Left forelimb (tissue), 1 donor: ENCODE results near the gene SYT15.
"Not testable (repeated sequence)": the region's sequence is repeated elsewhere in the genome, so short reads cannot be mapped to it uniquely, and the experiment has no call there.

Experiments used
- DNase-seq: peaks from one replicate; pipeline ENCODE4 v3.0.0-alpha.2; 2018; ENCODE audit warnings: low spot score

SYT15 gene

DNA sequence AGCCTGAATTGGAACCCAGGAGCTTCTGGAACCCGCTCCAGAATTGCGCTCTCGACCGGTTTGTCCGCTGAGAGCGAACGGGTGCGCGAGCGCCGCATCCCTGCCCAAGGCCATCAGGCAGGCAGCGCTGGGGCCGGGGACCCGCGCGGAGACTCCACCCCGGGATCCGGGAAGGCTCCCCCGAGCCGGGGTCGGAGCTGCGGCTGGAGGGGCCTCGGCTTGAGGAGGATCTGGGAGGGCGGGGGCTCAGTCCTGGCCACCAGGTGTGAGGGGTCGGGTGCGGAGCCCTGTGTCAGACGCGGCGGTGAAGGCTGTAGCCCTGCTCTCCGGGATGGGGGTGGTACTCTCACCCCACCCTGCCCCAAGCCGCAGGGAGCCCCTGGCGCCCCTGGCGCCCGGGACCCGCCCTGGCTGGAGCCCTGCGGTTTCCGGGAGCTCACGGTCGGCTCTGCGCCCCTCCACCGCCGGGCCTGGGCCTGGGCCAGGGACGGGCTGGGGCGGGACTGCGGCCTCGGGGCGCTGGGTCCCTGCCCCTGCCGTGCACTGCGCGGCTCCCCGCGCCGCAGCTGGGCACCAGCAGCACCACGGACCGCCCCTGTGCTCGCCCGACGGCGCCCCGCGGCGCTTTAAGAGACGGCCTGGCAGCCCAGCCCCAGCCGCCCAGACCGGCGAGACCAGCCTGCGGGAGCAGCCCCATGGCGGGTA, at the start of gene SYT15:
TSS of gene SYT15 (plus strand) at position 655 of the 705 bp plus-strand sequence. CDS start at position 696, 41 bp downstream.
- not testable (repeated sequence) for DNase-seq

DNA sequence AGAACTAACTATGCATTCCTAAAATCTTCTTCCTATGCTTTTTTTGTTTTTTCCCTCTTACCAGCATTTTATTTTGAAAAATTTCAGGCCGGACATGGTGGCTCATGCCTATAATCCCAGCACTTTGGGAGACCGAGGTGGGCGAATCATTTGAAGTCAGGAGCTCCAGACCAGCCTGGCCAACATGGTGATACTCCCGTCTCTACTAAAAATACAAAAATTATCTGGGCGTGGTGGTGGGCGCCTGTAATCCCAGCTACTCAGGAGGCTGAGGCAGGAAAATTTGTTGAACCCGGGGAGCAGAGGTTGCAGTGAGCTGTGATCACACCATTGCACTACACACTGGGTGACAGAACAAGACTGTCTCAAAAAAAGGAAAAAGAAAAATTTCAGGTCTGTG, 49.2 kb upstream of the SYT15 start:
- not testable (repeated sequence) for DNase-seq

- DNase-seq = no peak
These were observed 48.4 kb upstream of the SYT15 start for GRCh38 chr10:46530249-46531186.

DNA sequence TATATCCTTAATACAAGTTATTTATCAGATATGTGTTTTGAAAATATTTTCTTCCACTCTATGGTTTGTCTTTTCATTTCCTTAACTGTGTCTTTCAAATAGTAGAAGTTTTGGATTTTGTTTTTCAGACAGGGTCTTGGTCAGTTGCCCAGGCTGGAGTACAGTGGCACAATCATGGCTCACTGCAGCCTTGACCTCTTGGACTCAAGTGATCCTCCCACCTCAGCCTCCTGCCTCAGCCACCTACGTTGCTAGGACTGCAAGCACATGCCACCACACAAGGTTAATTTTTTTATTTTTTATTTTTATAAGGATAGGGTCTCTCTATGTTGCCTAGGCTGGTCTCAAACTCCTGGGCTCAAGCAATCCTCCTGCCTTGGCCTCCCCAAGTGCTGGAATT, 46.7 kb upstream of the SYT15 start:
- DNase-seq = not testable (repeated sequence)

DNA sequence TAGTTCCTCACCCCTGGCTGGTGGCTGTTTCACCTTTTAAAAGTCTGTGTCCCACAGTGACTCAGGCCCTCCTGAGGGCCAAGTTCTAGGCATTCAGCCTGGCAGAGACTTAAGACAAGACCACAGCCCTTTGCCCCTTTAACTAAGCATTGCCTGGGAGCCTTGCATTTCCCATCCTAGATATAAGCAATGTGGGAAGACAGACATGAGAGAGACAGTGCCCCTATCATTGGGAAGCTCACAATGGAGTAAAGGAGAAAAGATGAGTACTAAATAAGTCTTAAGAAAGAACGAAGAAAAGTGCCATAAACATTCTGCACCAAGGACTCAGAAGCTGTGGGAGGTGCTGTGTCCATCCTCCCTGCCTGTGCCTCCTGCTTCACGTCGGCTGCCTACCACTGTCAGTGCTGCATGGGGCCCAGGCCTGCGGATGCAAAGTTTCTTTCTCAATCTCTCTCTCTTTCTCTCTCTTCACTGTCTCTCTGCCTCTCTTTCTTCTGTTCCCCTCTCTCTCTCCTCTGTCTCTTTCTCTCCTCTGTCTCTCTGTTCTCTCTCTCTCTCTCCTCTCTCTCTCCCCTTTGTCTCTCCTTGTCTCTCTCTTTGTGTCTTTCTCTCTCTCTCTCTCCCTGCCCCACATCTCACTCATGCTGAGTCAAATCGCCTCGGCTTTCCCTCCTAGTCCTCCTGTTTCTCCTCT, 44.0 kb upstream of the SYT15 start:
- no peak for DNase-seq

- no peak for DNase-seq
These were observed 42.8 kb upstream of the SYT15 start for GRCh38 chr10:46536171-46536570.

DNA sequence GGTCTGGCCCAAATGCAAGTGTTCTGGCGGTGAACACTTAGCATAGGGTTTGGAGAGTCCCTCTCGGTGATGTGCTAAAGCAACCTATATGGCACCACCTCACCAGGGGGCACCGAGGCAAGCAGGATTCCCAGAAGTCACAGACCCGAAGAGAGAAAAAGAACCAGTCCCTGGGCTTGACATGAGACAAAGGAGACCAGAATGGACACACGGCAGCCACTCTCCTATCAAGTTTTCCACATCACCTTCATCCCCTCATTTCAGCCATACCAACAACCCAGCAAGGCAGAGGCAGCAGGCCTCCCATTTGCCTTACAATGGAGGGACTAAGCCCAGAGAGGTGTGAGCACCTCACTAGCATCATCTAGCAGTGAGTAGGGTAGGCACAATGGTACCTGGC, 42.1 kb upstream of the SYT15 start:
- DNase-seq = no peak

GRCh38 chr10:46537309-46537708, 41.6 kb upstream of the SYT15 start:
- DNase-seq = no peak

GRCh38 chr10:46538155-46538554, 40.8 kb upstream of the SYT15 start:
- DNase-seq = no peak

- DNase-seq = no peak
These were observed 40.1 kb upstream of the SYT15 start for GRCh38 chr10:46538717-46539426.

DNA sequence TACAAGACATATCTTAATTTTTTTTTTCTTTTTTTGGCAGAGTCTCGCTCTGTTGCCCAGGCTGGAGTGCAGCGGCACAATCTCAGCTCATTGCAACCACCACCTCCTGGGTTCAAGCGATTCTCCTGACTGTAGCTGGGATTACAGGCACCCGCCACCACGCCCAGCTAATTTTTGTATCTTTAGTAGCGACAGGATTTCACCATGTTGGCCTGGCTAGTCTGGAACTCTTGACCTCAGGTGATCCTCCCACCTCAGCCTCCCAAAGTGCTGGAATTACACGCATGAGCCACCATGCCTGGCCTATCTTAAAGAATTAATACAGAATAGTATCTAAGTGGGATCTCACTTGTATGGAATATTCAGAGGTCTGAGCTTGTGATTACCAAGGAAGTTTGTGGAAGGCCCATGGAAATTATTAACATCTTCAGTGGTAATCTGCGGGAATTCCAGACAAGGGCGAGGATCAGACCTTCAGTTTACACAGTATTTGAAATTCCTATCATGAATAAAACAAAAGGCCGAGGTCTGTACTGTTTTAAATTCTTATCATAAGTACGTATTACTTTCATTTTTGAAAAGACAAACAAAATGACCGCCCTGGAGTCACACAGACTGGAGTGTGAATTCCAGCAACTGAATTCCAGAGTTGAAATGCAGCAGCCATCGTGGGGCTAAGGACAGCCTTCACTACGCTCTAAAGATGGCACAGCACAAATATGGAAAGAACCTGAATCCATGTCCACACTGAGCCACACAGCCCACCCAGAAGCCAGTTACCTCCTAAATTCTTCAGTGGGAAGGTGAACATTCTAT, 39.1 kb upstream of the SYT15 start:
- no peak for DNase-seq

- DNase-seq = no peak
These were observed 38.4 kb upstream of the SYT15 start for GRCh38 chr10:46540412-46541016.

GRCh38 chr10:46541017-46541661, 37.8 kb upstream of the SYT15 start:
- peak; percentile 77 for DNase-seq

- DNase-seq = no peak
These were observed 37.0 kb upstream of the SYT15 start for GRCh38 chr10:46541735-46542566.

GRCh38 chr10:46542567-46543465, 36.1 kb upstream of the SYT15 start:
- DNase-seq = no peak

- no peak for DNase-seq
These were observed 35.2 kb upstream of the SYT15 start for GRCh38 chr10:46543466-46544377.
